K562 (cell line): ENCODE results near the gene CPT1B.

ENCODE experiments used
- EZH2 ChIP-seq: IDR thresholded peaks from 2 replicates; pipeline ENCODE4 v1.6.1; 2012; ENCODE audit warnings: low read depth, mild to moderate bottlenecking, inconsistent platforms, low read length, borderline replicate concordance
- HEY1 ChIP-seq: fragments of 250-450 bp; sonication (Bioruptor Pico); IDR thresholded peaks from 2 replicates; pipeline ENCODE4 v1.5.0; 2020; ENCODE audit warnings: mild to moderate bottlenecking, moderate library complexity, borderline replicate concordance
- MAZ ChIP-seq, 2 experiments: fragments of 450-650 bp in 1 of 2; sonication (generic) in 1 of 2; formaldehyde crosslinking; IDR thresholded peaks in 1 of 2; conservative IDR thresholded peaks in 1 of 2; 2 replicates each; pipeline versions ENCODE4 v1.4.0 to v1.5.0; 2020; ENCODE audit warnings: mild to moderate bottlenecking in 1 of 2, missing genetic modification reagents in 1 of 2
- POLR2A ChIP-seq: fragments of 450-650 bp; conservative IDR thresholded peaks from 2 replicates; pipeline ENCODE4 v1.6.1; 2016
- SREBF2 ChIP-seq: sonication (generic); formaldehyde crosslinking; IDR thresholded peaks from 2 replicates; pipeline ENCODE4 v1.4.0; 2020; ENCODE audit warnings: mild to moderate bottlenecking, missing genetic modification reagents
- ZNF830 ChIP-seq: fragments of 250-450 bp; sonication (Bioruptor Pico); IDR thresholded peaks from 2 replicates; pipeline ENCODE4 v1.5.0; 2021; ENCODE audit warnings: mild to moderate bottlenecking
- TF ChIP-seq, protein P1 (sequence below), 3 experiments: IDR thresholded peaks in 2 of 3; conservative IDR thresholded peaks in 1 of 3; 2 replicates each; pipeline ENCODE4 v1.5.1; 2011 to 2012; ENCODE audit warnings: low read length in 3 of 3, mild to moderate bottlenecking in 3 of 3, control low read depth in 2 of 3, improper control_type of control experiment in 1 of 3, inconsistent platforms in 1 of 3, low read depth in 1 of 3, mixed read lengths in 1 of 3, moderate library complexity in 1 of 3; ENCODE audit not compliant: insufficient read depth in 2 of 3

DNA sequence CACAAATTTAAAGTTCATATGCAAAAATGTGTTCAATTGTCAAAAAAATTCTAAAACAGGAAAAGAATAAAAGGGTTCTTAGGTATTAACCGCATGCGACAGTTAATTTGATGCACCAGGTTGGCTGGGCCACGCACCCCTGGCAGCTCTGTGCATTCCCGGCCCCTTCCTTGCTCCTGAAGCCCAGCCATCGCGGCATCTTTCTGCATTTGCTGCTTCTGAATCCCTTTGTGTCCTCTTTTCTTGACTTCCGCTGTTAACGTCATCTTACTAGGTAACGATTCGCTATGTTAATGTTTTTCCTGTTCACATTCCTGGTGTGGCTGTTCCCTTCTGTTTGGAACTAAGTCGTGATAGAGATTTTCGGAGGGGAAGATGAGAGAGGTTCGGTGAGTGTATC is 40.5 kb downstream of the CPT1B start:
- TF ChIP-seq ZNF830 (CRISPR knock-in tag) (no peak), HEY1 (CRISPR knock-in tag) (no peak), EZH2 (no peak), MAZ (CRISPR knock-in tag; conservative IDR thresholded peaks at IDR 0.05 in 1 of 2, IDR thresholded peaks at IDR 0.05 in 1 of 2) (no peak), POLR2A (no peak), SREBF2 (no peak)
- TF ChIP-seq, protein P1, sequence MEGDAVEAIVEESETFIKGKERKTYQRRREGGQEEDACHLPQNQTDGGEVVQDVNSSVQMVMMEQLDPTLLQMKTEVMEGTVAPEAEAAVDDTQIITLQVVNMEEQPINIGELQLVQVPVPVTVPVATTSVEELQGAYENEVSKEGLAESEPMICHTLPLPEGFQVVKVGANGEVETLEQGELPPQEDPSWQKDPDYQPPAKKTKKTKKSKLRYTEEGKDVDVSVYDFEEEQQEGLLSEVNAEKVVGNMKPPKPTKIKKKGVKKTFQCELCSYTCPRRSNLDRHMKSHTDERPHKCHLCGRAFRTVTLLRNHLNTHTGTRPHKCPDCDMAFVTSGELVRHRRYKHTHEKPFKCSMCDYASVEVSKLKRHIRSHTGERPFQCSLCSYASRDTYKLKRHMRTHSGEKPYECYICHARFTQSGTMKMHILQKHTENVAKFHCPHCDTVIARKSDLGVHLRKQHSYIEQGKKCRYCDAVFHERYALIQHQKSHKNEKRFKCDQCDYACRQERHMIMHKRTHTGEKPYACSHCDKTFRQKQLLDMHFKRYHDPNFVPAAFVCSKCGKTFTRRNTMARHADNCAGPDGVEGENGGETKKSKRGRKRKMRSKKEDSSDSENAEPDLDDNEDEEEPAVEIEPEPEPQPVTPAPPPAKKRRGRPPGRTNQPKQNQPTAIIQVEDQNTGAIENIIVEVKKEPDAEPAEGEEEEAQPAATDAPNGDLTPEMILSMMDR (IDR thresholded peaks at IDR 0.05 in 2 of 3, conservative IDR thresholded peaks at IDR 0.05 in 1 of 3; ENCODE audit: insufficient read depth in 2 of 3, low read depth in 1 of 3, low read length in 3 of 3) = no peak
